ENCODE data around the gene HDAC9.

The HDAC9 gene

GRCh38 chr7:18877874-18878273, 382.3 kb downstream of the HDAC9 start:
- 0 out of 2 replicates have a peak, but pooled peaks cover 3% of the 10 kb centered on the region for H3K9me3 ChIP-seq (ENCODE audit: insufficient read depth, low read length)
- no peak overlapping the region for H2AFZ ChIP-seq (ENCODE audit: low read depth, low read length, severe bottlenecking)
- H3K9ac ChIP-seq (ENCODE audit: low read length), result no peak overlapping the region
- H3K4me3 ChIP-seq (ENCODE audit: insufficient read depth, low read length, poor library complexity, severe bottlenecking), result no peak overlapping the region
- H3K4me2 ChIP-seq (ENCODE audit: low read depth, low read length, poor library complexity, severe bottlenecking), result no peak overlapping the region
- H3K27me3 ChIP-seq (ENCODE audit: low read length), result no peaks in the 10 kb centered on the region
- no peaks in the 10 kb centered on the region for H3K9me2 ChIP-seq (replicated peaks; ENCODE audit: insufficient read depth, low read length)
- no peaks in the 10 kb centered on the region for H3K36me3 ChIP-seq (ENCODE audit: low read length)
- no peaks in the 10 kb centered on the region for H3K79me2 ChIP-seq (ENCODE audit: insufficient read depth, low read length)
- H3F3A ChIP-seq (ENCODE audit: insufficient read depth), result no peaks in the 10 kb centered on the region
- H3K27ac ChIP-seq (ENCODE audit: low read depth, low read length), result no peak overlapping the region
- TF ChIP-seq CTCF (IDR thresholded peaks at IDR 0.05; ENCODE audit: insufficient read depth, low read length, poor library complexity, severe bottlenecking) (no peak), EZH2phosphoT487 (conservative IDR thresholded peaks at IDR 0.05; ENCODE audit: low read length) (no peak)
- no peaks in the 10 kb centered on the region for H4K20me1 ChIP-seq (ENCODE audit: low read depth, low read length)

GRCh38 chr7:18886832-18887231, 391.3 kb downstream of the HDAC9 start:
- TF ChIP-seq CTCF (IDR thresholded peaks at IDR 0.05; ENCODE audit: insufficient read depth, low read length, poor library complexity, severe bottlenecking) (no peak), EZH2phosphoT487 (conservative IDR thresholded peaks at IDR 0.05; ENCODE audit: low read length) (no peak)
- no peaks in the 10 kb centered on the region for H3F3A ChIP-seq (ENCODE audit: insufficient read depth)
- no peak overlapping the region for H3K4me2 ChIP-seq (ENCODE audit: low read depth, low read length, poor library complexity, severe bottlenecking)
- no peak overlapping the region for H2AFZ ChIP-seq (ENCODE audit: low read depth, low read length, severe bottlenecking)
- no peaks in the 10 kb centered on the region for H3K36me3 ChIP-seq (ENCODE audit: low read length)
- no peaks in the 10 kb centered on the region for H3K27me3 ChIP-seq (ENCODE audit: low read length)
- H3K9me2 ChIP-seq (replicated peaks; ENCODE audit: insufficient read depth, low read length), result no peaks in the 10 kb centered on the region
- H3K4me3 ChIP-seq (ENCODE audit: insufficient read depth, low read length, poor library complexity, severe bottlenecking), result no peak overlapping the region
- no peaks in the 10 kb centered on the region for H3K79me2 ChIP-seq (ENCODE audit: insufficient read depth, low read length)
- no peak overlapping the region for H3K9ac ChIP-seq (ENCODE audit: low read length)
- H4K20me1 ChIP-seq (ENCODE audit: low read depth, low read length), result no peaks in the 10 kb centered on the region
- H3K9me3 ChIP-seq (ENCODE audit: insufficient read depth, low read length), result no peaks in the 10 kb centered on the region
- H3K27ac ChIP-seq (ENCODE audit: low read depth, low read length), result no peak overlapping the region

- Histone ChIP-seq H3K4me2 (ENCODE audit: low read depth, low read length, poor library complexity, severe bottlenecking) (no peak overlapping the region), H3K36me3 (ENCODE audit: low read length) (no peaks in the 10 kb centered on the region), H3K9me3 (ENCODE audit: insufficient read depth, low read length) (no peaks in the 10 kb centered on the region), H3K79me2 (ENCODE audit: insufficient read depth, low read length) (no peaks in the 10 kb centered on the region), H4K20me1 (ENCODE audit: low read depth, low read length) (no peaks in the 10 kb centered on the region), H3F3A (ENCODE audit: insufficient read depth) (no peaks in the 10 kb centered on the region), H3K27ac (ENCODE audit: low read depth, low read length) (no peak overlapping the region), H3K9me2 (replicated peaks; ENCODE audit: insufficient read depth, low read length) (no peaks in the 10 kb centered on the region), H2AFZ (ENCODE audit: low read depth, low read length, severe bottlenecking) (no peak overlapping the region), H3K27me3 (ENCODE audit: low read length) (no peaks in the 10 kb centered on the region), H3K9ac (ENCODE audit: low read length) (no peak overlapping the region), H3K4me3 (ENCODE audit: insufficient read depth, low read length, poor library complexity, severe bottlenecking) (no peak overlapping the region)
- no peak for TF ChIP-seq CTCF (IDR thresholded peaks at IDR 0.05; ENCODE audit: insufficient read depth, low read length, poor library complexity, severe bottlenecking)
Observed at GRCh38 chr7:18889436-18889835, 393.9 kb downstream of the HDAC9 start.

- Histone ChIP-seq H3K27ac (ENCODE audit: low read depth, low read length) (no peak overlapping the region), H3K27me3 (ENCODE audit: low read length) (no peaks in the 10 kb centered on the region), H3K4me2 (ENCODE audit: low read depth, low read length, poor library complexity, severe bottlenecking) (no peak overlapping the region), H3K4me3 (ENCODE audit: insufficient read depth, low read length, poor library complexity, severe bottlenecking) (no peak overlapping the region), H3K9me2 (replicated peaks; ENCODE audit: insufficient read depth, low read length) (no peaks in the 10 kb centered on the region), H3K36me3 (ENCODE audit: low read length) (no peaks in the 10 kb centered on the region), H3K79me2 (ENCODE audit: insufficient read depth, low read length) (no peaks in the 10 kb centered on the region), H4K20me1 (ENCODE audit: low read depth, low read length) (no peaks in the 10 kb centered on the region), H2AFZ (ENCODE audit: low read depth, low read length, severe bottlenecking) (no peak overlapping the region), H3F3A (ENCODE audit: insufficient read depth) (no peaks in the 10 kb centered on the region), H3K9me3 (ENCODE audit: insufficient read depth, low read length) (no peaks in the 10 kb centered on the region), H3K9ac (ENCODE audit: low read length) (no peak overlapping the region)
- no peak for TF ChIP-seq EZH2phosphoT487 (conservative IDR thresholded peaks at IDR 0.05; ENCODE audit: low read length)
- no peak for TF ChIP-seq CTCF (IDR thresholded peaks at IDR 0.05; ENCODE audit: insufficient read depth, low read length, poor library complexity, severe bottlenecking)
Observed at GRCh38 chr7:18890134-18890533, 394.6 kb downstream of the HDAC9 start.
